H9 (cell line): ENCODE measurements around the gene XIAP. TPM values are rescaled to one million over a fixed set of nuclear protein-coding genes. Genes with fewer than 3 reads are reported as not detected.

Source experiments
- DNase-seq: peaks from one replicate; pipeline ENCODE4 v3.0.0-alpha.2; 2017
- H2AFZ ChIP-seq: one replicate; pipeline ENCODE4 v1.6.1; 2013; ENCODE audit warnings: mild to moderate bottlenecking, low read length, control low read depth, moderate library complexity
- H2AK5ac ChIP-seq: 2 replicates; pipeline ENCODE4 v1.6.1; 2013; ENCODE audit warnings: low read length, control low read depth, mixed read lengths; ENCODE audit not compliant: insufficient read length
- H2BK120ac ChIP-seq: one replicate; pipeline ENCODE4 v1.6.1; 2013; ENCODE audit warnings: low read depth, mild to moderate bottlenecking, low read length, control low read depth, inconsistent platforms; ENCODE audit not compliant: poor library complexity, severe bottlenecking
- H2BK12ac ChIP-seq: 2 replicates; pipeline ENCODE4 v1.6.1; 2013; ENCODE audit warnings: low read length, control low read depth, mixed read lengths, low read depth; ENCODE audit not compliant: insufficient read length
- H2BK15ac ChIP-seq: 2 replicates; pipeline ENCODE4 v1.6.1; 2013; ENCODE audit warnings: low read depth, low read length, control low read depth
- H2BK20ac ChIP-seq: one replicate; pipeline ENCODE4 v1.6.1; 2013; ENCODE audit warnings: low read depth, mild to moderate bottlenecking, low read length, control low read depth, inconsistent platforms; ENCODE audit not compliant: poor library complexity, severe bottlenecking
- H2BK5ac ChIP-seq: 2 replicates; pipeline ENCODE4 v1.6.1; 2013; ENCODE audit warnings: low read length, control low read depth, mixed read lengths; ENCODE audit not compliant: insufficient read length
- H3K14ac ChIP-seq: 2 replicates; pipeline ENCODE4 v1.6.1; 2013; ENCODE audit warnings: low read length, control low read depth; ENCODE audit not compliant: insufficient read depth
- H3K18ac ChIP-seq: 2 replicates; pipeline ENCODE4 v1.6.1; 2013; ENCODE audit warnings: low read depth, mild to moderate bottlenecking, mixed read lengths, low read length, control low read depth; ENCODE audit not compliant: insufficient read length
- H3K23ac ChIP-seq: 2 replicates; pipeline ENCODE4 v1.6.1; 2013; ENCODE audit warnings: low read length, control low read depth, mixed read lengths, low read depth; ENCODE audit not compliant: insufficient read length
- H3K23me2 ChIP-seq: 2 replicates; pipeline ENCODE4 v1.6.1; 2013; ENCODE audit warnings: low read depth, mild to moderate bottlenecking, mixed read lengths, low read length, control low read depth; ENCODE audit not compliant: insufficient read length, poor library complexity, severe bottlenecking
- H3K27ac ChIP-seq: 2 replicates; pipeline ENCODE4 v1.5.1; 2013; ENCODE audit warnings: low read length, control low read depth, mixed read lengths, low read depth; ENCODE audit not compliant: insufficient read length
- H3K27me3 ChIP-seq: 2 replicates; pipeline ENCODE4 v1.6.1; 2013; ENCODE audit warnings: low read length, control low read depth, inconsistent platforms; ENCODE audit not compliant: insufficient read depth
- H3K4ac ChIP-seq: 2 replicates; pipeline ENCODE4 v1.6.1; 2013; ENCODE audit warnings: low read depth, mild to moderate bottlenecking, control low read depth, inconsistent platforms, low read length, moderate library complexity
- H3K4me1 ChIP-seq: 2 replicates; pipeline ENCODE4 v1.6.1; 2013; ENCODE audit warnings: low read length, control low read depth, inconsistent platforms; ENCODE audit not compliant: insufficient read depth
- H3K4me2 ChIP-seq: 2 replicates; pipeline ENCODE4 v1.6.1; 2013; ENCODE audit warnings: low read length, control low read depth, mixed read lengths; ENCODE audit not compliant: insufficient read length, insufficient read depth
- H3K56ac ChIP-seq: 2 replicates; pipeline ENCODE4 v1.6.1; 2013; ENCODE audit warnings: low read depth, mild to moderate bottlenecking, mixed read lengths, low read length, control low read depth; ENCODE audit not compliant: insufficient read length
- H3K79me1 ChIP-seq: 2 replicates; pipeline ENCODE4 v1.6.1; 2013; ENCODE audit warnings: low read depth, mild to moderate bottlenecking, moderate library complexity, low read length, control low read depth, inconsistent platforms; ENCODE audit not compliant: insufficient read depth, poor library complexity, severe bottlenecking
- H3K79me2 ChIP-seq: 2 replicates; pipeline ENCODE4 v1.6.1; 2013; ENCODE audit warnings: low read length, control low read depth, inconsistent platforms; ENCODE audit not compliant: insufficient read depth
- H3K9ac ChIP-seq: 2 replicates; pipeline ENCODE4 v1.6.1; 2013; ENCODE audit warnings: low read length, control low read depth, mixed read lengths; ENCODE audit not compliant: insufficient read length; ENCODE audit errors: extremely low read depth
- H3K9me3 ChIP-seq: one replicate; pipeline ENCODE4 v1.6.1; 2013; ENCODE audit warnings: low read depth, low read length, inconsistent platforms; ENCODE audit not compliant: control insufficient read depth
- H3T11ph ChIP-seq: one replicate; pipeline ENCODE4 v1.6.1; 2013; ENCODE audit warnings: mild to moderate bottlenecking, low read length, control low read depth, inconsistent platforms
- H4K20me1 ChIP-seq: one replicate; pipeline ENCODE4 v1.6.1; 2013; ENCODE audit not compliant: control insufficient read depth, insufficient read length, insufficient read depth
- H4K5ac ChIP-seq: 2 replicates; pipeline ENCODE4 v1.6.1; 2013; ENCODE audit warnings: low read depth, mild to moderate bottlenecking, mixed read lengths, low read length, control low read depth; ENCODE audit not compliant: insufficient read length
- H4K8ac ChIP-seq: replicated peaks from 2 replicates; pipeline ENCODE4 v1.6.1; 2013; ENCODE audit warnings: low read length, control low read depth, mixed read lengths, low read depth; ENCODE audit not compliant: insufficient read length
- H4K91ac ChIP-seq: 2 replicates; pipeline ENCODE4 v1.6.1; 2013; ENCODE audit warnings: low read depth, mild to moderate bottlenecking, moderate library complexity, mixed read lengths, low read length, control low read depth; ENCODE audit not compliant: insufficient read length
- H3K27ac Mint-ChIP-seq, 3 experiments: 2 replicates in 2 of 3; 3 replicates in 1 of 3; pipeline ENCODE4 v1.8.0; 2020 to 2021; ENCODE audit warnings: mixed read lengths in 3 of 3, mild to moderate bottlenecking in 1 of 3, moderate library complexity in 1 of 3
- H3K27me3 Mint-ChIP-seq: 2 replicates; pipeline ENCODE4 v1.8.0; 2021; ENCODE audit warnings: low read depth, mild to moderate bottlenecking, moderate library complexity, mixed read lengths
- H3K36me3 Mint-ChIP-seq, 3 experiments: 2 replicates in 2 of 3; 3 replicates in 1 of 3; pipeline ENCODE4 v1.8.0; 2020 to 2021; ENCODE audit warnings: low read depth in 3 of 3, mixed read lengths in 3 of 3; ENCODE audit not compliant: insufficient read depth in 1 of 3
- H3K4me1 Mint-ChIP-seq, 2 experiments: 2 replicates each; pipeline ENCODE4 v1.8.0; 2020; ENCODE audit warnings: mixed read lengths in 2 of 2
- H3K4me3 Mint-ChIP-seq, 2 experiments: 2 replicates in 1 of 2; 3 replicates in 1 of 2; pipeline ENCODE4 v1.8.0; 2020 to 2021; ENCODE audit warnings: mild to moderate bottlenecking in 2 of 2, mixed read lengths in 2 of 2, moderate library complexity in 1 of 2
- H3K9me3 Mint-ChIP-seq, 2 experiments: 2 replicates in 1 of 2; 3 replicates in 1 of 2; pipeline ENCODE4 v1.8.0; 2020; ENCODE audit warnings: mild to moderate bottlenecking in 2 of 2, mixed read lengths in 2 of 2, moderate library complexity in 1 of 2
- CTCF ChIP-seq: fragments of 200-600 bp; sonication (generic); conservative IDR thresholded peaks from 3 replicates; pipeline ENCODE4 v1.8.0; 2021; ENCODE audit warnings: antibody characterized with exemption, mild to moderate bottlenecking
- WGBS: extraction: QIAGEN DNeasy Blood & Tissue Kit; methylation state at CpG from one replicate; pipeline ENCODE4 v1.1.7; 2013; ENCODE audit warnings: missing lambda C conversion rate, low lambda C conversion rate, mixed read lengths; ENCODE audit not compliant: insufficient read length; ENCODE audit errors: extremely low coverage; 5-methylcytosine and 5-hydroxymethylcytosine counted together
- total RNA-seq: library from RNA; stranded (reverse); gene quantifications from 2 replicates; pipeline ENCODE4 v1.2.1, GENCODE V29; 2021

Gene XIAP
- total RNA-seq, 1 experiment from 2014 or later = 40.5 TPM

- Histone ChIP-seq H2BK12ac (no peak overlapping the region), H3K9ac (no peak overlapping the region), H3K14ac (no peak overlapping the region), H2AFZ (no peak overlapping the region), H4K5ac (no peak overlapping the region), H3K79me2 (no peaks in the 10 kb centered on the region), H3K4me2 (no peak overlapping the region), H2AK5ac (no peak overlapping the region), H4K91ac (no peak overlapping the region), H2BK15ac (no peak overlapping the region), H2BK120ac (no peak overlapping the region), H3K4ac (no peak overlapping the region), H3K56ac (no peak overlapping the region), H3K4me1 (no peaks in the 10 kb centered on the region), H3K27ac (no peak overlapping the region), H2BK20ac (no peak overlapping the region), H3K23me2 (no peaks in the 10 kb centered on the region), H2BK5ac (no peak overlapping the region), H4K20me1 (no peaks in the 10 kb centered on the region), H3T11ph (no peak overlapping the region), H3K23ac (no peak overlapping the region), H3K18ac (no peak overlapping the region), H3K9me3 (peaks cover 4% of the 10 kb centered on the region), H3K79me1 (no peaks in the 10 kb centered on the region), H3K27me3 (no peaks in the 10 kb centered on the region), H4K8ac (no peak overlapping the region)
- Mint-ChIP-seq H3K9me3 (peaks cover 6 to 38% of the 10 kb centered on the region in 2 experiments), H3K27me3 (no peaks in the 10 kb centered on the region), H3K4me1 (no peaks in the 10 kb centered on the region), H3K27ac (no peak overlapping the region), H3K36me3 (peaks cover 0 to 5% (median 0%) of the 10 kb centered on the region in 3 experiments; a peak in 3 of 7 replicates), H3K4me3 (no peak overlapping the region)
- TF ChIP-seq CTCF = no peak
- no peak for DNase-seq
- no CpG with 5 or more reads among the region's 4 CpGs for WGBS
These were observed 58.4 kb downstream of the XIAP start for GRCh38 chrX:123918106-123918721.
